GM19099 (cell line): ENCODE measurements around the gene YAF2.

Source experiments
- POLR2A ChIP-seq: IDR thresholded peaks from 3 replicates; pipeline ENCODE4 v1.6.1; 2011; ENCODE audit warnings: low read depth; ENCODE audit not compliant: insufficient read length; ENCODE audit errors: extremely low read depth

The YAF2 gene

GRCh38 chr12:42217656-42218055 lies 20.4 kb downstream of the YAF2 start:
- TF ChIP-seq POLR2A = no peak

GRCh38 chr12:42216737-42217136 lies 21.3 kb downstream of the YAF2 start:
- TF ChIP-seq POLR2A = no peak

GRCh38 chr12:42213954-42214426 lies 24.1 kb downstream of the YAF2 start:
- no peak for TF ChIP-seq POLR2A

DNA sequence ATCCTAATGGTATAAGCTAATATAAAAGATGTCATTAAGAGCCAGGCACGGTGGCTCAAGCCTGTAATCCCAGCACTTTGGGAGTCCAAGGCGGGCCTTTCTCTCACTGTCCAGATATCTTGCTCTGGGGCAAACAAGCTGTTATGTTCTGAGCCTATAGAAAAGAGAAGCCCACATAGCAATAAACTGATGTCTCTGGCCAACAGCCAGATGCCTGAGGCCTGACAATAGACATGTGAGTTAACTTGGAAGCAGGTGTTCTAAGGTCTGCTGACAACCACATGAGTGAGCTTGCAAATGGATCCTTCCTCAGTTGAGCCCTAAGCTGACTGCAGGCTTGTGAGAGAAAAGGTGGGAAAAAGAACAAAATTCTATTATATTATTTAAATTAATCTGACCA lies 25.0 kb downstream of the YAF2 start:
- no peak for TF ChIP-seq POLR2A

DNA sequence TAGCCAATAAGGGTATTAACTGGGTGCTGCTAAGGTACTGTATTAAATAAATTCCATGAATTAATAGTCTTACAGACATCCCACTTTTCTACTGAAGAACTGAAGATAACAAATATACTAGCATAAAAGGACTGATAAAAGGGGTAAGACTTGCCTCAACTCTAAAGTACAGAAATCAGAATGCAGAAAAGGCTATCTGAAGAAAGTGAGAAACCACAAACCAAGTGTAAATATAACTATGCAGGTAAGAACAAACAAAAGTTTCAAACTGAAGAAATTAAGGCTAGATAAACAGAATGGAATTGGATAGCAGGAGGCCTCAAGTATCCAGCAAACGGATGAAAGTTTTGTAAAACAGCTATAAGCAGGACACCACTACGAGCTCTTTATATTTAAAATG lies 29.5 kb downstream of the YAF2 start:
- TF ChIP-seq POLR2A = no peak

DNA sequence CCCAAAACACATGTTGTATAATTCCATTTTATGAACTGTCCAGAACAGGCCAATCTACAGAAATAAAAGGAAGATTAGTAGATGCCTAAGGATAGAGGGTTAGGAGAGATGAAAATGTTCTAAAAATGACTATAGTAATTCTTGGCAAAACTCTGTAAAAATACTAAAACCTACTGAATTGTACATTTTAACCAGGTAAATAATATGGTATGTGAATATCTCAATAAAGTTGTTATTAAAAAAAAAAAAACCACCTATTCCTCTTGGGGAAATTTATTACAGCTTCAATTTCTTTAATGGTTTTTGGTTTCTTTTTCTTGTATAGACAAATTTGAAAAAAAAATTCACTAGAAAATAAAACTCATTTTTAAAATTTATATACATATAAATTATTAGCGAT lies 33.2 kb downstream of the YAF2 start:
- TF ChIP-seq POLR2A = no peak

GRCh38 chr12:42204362-42204761 lies 33.7 kb downstream of the YAF2 start:
- TF ChIP-seq POLR2A = no peak

DNA sequence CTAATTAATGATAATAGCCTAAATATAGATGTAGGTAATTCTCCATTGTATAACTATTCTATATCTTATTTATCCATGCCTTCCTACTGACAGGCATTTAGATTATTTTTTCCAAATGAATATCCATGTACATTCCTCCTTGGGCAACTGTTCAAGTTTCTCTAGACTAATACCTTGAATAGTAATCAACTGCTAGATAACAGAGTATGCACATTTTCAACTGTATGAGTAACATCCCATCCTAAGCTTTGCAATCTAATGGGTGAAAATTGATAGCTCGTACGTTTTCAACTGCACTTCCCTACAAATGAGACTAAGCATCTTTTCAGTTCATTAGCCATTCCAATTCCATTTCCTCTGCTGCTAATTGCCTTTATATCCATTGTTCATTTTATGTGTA lies 37.0 kb downstream of the YAF2 start:
- no peak for TF ChIP-seq POLR2A

DNA sequence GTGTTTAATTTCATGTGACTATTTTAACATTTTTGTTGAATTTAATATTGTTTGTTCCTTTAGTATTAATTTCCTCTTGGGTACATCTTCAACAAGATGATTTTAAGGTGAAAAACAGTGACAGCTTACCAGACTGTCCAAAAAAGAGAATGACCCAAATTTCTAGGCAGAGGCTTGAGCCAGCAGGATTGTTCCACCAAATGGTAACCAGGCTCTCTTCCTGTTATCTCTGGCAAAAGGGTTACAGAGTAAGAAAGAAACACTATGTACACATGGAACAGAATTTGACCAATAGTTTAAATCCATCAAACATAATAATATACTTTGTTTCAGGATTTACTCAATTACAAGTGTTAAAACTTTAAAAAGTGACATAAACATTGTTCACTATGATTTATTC lies 39.0 kb downstream of the YAF2 start:
- no peak for TF ChIP-seq POLR2A

- no peak for TF ChIP-seq POLR2A
These were observed 41.1 kb downstream of the YAF2 start for GRCh38 chr12:42196723-42197603.

DNA sequence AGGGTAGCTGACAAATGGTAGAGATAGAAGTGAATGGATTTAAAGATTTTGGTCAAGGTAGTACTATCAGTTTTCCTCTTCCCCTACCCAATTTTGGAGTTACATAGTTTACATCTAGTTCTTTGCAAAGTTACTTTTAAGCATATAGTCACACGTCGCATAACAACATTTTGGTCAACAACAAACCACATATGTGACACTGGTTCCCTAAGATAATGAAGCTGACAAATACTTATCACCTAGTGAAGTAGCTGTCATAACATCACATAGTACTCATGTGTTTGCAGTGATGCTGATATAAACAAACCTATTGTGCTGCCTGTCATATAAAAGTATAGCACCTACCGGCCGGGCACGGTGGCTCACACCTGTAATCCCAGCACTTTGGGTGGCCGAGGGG lies 45.4 kb downstream of the YAF2 start:
- no peak for TF ChIP-seq POLR2A

DNA sequence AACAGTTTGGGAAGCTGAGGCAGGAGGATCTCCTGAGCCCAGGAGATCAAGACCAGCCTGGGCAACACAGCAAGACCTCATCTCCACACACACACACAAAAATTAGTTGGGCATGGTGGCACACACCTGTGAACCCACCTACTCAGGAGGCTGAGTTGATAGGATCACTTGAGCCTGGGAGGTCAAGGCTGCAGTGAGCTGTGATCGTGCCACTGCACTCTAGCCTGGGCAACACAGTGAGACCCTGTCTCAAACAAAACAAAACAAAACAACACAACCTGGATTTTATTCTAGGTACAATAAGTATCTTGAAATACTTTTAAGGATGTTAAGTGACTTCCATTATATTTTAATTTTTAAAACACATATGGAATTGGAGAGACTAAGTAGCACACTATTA lies 45.8 kb downstream of the YAF2 start:
- no peak for TF ChIP-seq POLR2A

GRCh38 chr12:42190376-42190775 lies 47.7 kb downstream of the YAF2 start:
- TF ChIP-seq POLR2A = no peak

DNA sequence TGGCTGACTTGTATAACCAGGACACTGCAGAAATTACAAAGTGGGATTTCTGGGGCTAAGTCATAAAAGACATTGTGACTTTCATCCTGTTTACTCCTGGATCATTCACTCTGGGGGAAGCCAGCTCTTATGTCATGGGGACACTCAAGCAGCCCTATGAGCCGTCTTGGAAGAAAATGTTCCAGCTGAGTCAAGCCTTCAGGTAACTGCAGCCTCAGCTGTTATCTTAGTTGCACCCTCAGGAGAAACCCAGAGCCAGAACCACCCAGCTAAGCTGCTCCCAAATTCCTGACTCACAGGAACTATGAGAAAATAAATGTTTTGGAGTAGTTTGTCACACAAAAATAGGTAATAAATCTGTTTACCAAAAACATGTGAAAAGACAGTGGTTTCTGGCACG lies 50.2 kb downstream of the YAF2 start:
- no peak for TF ChIP-seq POLR2A

GRCh38 chr12:42186793-42187192 lies 51.3 kb downstream of the YAF2 start:
- no peak for TF ChIP-seq POLR2A

DNA sequence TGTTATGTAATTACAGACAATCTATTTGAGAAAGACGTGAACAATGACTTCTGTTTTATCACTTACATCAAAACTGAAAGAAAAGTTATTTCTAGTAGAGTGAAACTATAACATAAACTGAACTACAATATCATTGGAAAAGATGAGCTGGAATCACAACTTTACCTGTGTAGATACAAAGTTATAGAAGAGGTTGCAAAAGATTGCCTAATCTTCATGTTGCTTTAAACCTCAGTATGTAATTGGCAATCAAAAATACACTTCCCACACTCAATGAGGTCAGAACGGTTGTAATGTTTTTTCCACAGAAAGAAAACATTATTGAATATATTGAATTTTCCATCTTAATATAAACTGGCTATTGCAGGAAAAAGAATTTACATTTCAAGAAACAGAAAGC lies 55.7 kb downstream of the YAF2 start:
- no peak for TF ChIP-seq POLR2A
